ENCODE measurements around the gene PSEN1. TPM values are rescaled to one million over a fixed set of nuclear protein-coding genes. Genes with fewer than 3 reads are reported as not detected.

The PSEN1 gene
- total RNA-seq, 3 donors from 2014 or later = 45.6 to 64.5 (median 63.2) TPM

- no peak for DNase-seq (ENCODE audit: low spot score in 2 of 2)
- H3K27ac ChIP-seq = no peak overlapping the region
- no peaks in the 10 kb centered on the region for H3K27me3 ChIP-seq
- no peak overlapping the region for H3K4me3 ChIP-seq
- H3K9me3 ChIP-seq = no peaks in the 10 kb centered on the region
- intact Hi-C loops (cut with DNase I; ENCODE audit: low total_unique reads) = no loop called here
- no peaks in the 10 kb centered on the region for H3K4me1 ChIP-seq
- H3K36me3 ChIP-seq = no peaks in the 10 kb centered on the region
- TF ChIP-seq POLR2A (IDR thresholded peaks at IDR 0.05) = no peak
- no peak for TF ChIP-seq POLR2AphosphoS5 (IDR thresholded peaks at IDR 0.05)
- no peak for TF ChIP-seq CTCF (IDR thresholded peaks at IDR 0.05)
Observed at GRCh38 chr14:73255693-73256225, 119.5 kb downstream of the PSEN1 start.

- intact Hi-C loops (cut with DNase I; ENCODE audit: low total_unique reads) = no loop called here
- Histone ChIP-seq H3K27me3 (no peaks in the 10 kb centered on the region), H3K9me3 (no peaks in the 10 kb centered on the region), H3K36me3 (no peaks in the 10 kb centered on the region), H3K27ac (no peak overlapping the region), H3K4me3 (no peak overlapping the region), H3K4me1 (no peaks in the 10 kb centered on the region)
- no peak for DNase-seq (ENCODE audit: low spot score in 2 of 2)
- TF ChIP-seq POLR2AphosphoS5 (IDR thresholded peaks at IDR 0.05) = no peak
- TF ChIP-seq CTCF (IDR thresholded peaks at IDR 0.05) = no peak
- no peak for TF ChIP-seq POLR2A (IDR thresholded peaks at IDR 0.05)
Observed at GRCh38 chr14:73258076-73258475, 121.8 kb downstream of the PSEN1 start.

GRCh38 chr14:73258845-73259611, 122.7 kb downstream of the PSEN1 start:
- no peak for DNase-seq (ENCODE audit: low spot score in 2 of 2)
- no peaks in the 10 kb centered on the region for H3K36me3 ChIP-seq
- H3K4me1 ChIP-seq = no peaks in the 10 kb centered on the region
- H3K4me3 ChIP-seq = no peak overlapping the region
- no peak overlapping the region for H3K27ac ChIP-seq
- no peaks in the 10 kb centered on the region for H3K9me3 ChIP-seq
- H3K27me3 ChIP-seq = no peaks in the 10 kb centered on the region
- no peak for TF ChIP-seq POLR2AphosphoS5 (IDR thresholded peaks at IDR 0.05)
- TF ChIP-seq POLR2A (IDR thresholded peaks at IDR 0.05) = no peak
- no peak for TF ChIP-seq CTCF (IDR thresholded peaks at IDR 0.05)
- intact Hi-C loops (cut with DNase I; ENCODE audit: low total_unique reads) = no loop called here

- no peaks in the 10 kb centered on the region for H3K27me3 ChIP-seq
- intact Hi-C loops (cut with DNase I; ENCODE audit: low total_unique reads) = no loop called here
- no peaks in the 10 kb centered on the region for H3K4me1 ChIP-seq
- no peak overlapping the region for H3K4me3 ChIP-seq
- DNase-seq (ENCODE audit: low spot score in 2 of 2) = no peak
- no peaks in the 10 kb centered on the region for H3K9me3 ChIP-seq
- H3K36me3 ChIP-seq = no peaks in the 10 kb centered on the region
- no peak overlapping the region for H3K27ac ChIP-seq
- no peak for TF ChIP-seq POLR2A (IDR thresholded peaks at IDR 0.05)
- TF ChIP-seq POLR2AphosphoS5 (IDR thresholded peaks at IDR 0.05) = no peak
- TF ChIP-seq CTCF (IDR thresholded peaks at IDR 0.05) = no peak
Observed at GRCh38 chr14:73259837-73260236, 123.5 kb downstream of the PSEN1 start.

GRCh38 chr14:73260574-73260973, 124.3 kb downstream of the PSEN1 start:
- H3K27me3 ChIP-seq = no peaks in the 10 kb centered on the region
- no peak for TF ChIP-seq POLR2A (IDR thresholded peaks at IDR 0.05)
- TF ChIP-seq POLR2AphosphoS5 (IDR thresholded peaks at IDR 0.05) = no peak
- no peak for TF ChIP-seq CTCF (IDR thresholded peaks at IDR 0.05)
- H3K36me3 ChIP-seq = no peaks in the 10 kb centered on the region
- no peaks in the 10 kb centered on the region for H3K9me3 ChIP-seq
- no peaks in the 10 kb centered on the region for H3K4me1 ChIP-seq
- intact Hi-C loops (cut with DNase I; ENCODE audit: low total_unique reads) = no loop called here
- H3K27ac ChIP-seq = no peak overlapping the region
- no peak overlapping the region for H3K4me3 ChIP-seq
- DNase-seq (ENCODE audit: low spot score in 2 of 2) = no peak
